ENCODE data around the gene CRMP1.
"Not testable (repeated sequence)": the region's sequence is repeated elsewhere in the genome, so short reads cannot be mapped to it uniquely, and the experiment has no call there.

CRMP1 gene

DNA sequence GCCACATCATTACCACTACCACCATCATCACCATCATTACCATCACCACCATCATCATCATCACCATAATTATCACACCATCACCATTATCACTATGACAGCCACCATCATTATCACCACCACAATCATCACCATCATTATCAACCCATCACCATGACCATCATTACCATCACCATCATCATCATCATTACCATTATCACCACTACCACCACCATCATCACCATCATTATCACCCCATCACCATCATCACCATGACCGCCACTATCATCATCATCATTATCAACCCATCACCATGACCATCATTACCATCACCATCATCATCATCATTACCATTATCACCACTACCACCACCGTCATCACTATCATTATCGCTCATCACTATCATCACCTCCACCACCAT is 36.5 kb downstream of the CRMP1 start:
- not testable (repeated sequence) for DNase-seq (ENCODE audit: low read depth in 3 of 3)

DNA sequence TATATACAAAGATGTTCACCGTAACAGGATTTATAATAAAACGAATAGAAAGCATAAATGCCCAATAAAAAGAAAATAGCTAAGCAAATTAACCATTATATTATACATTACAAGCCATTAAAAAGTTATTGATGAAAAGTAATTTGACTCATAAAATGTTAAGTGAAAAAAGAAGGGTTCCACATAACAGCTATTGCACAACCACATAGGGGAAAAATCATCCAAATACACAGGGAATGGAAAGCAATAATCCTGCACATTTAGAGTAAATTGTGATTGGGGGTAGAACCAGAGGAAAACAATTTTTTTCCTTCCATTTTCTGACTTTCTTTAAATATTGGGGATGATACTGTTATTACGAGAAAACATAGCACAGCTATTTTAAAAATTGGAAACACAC is 38.0 kb downstream of the CRMP1 start:
- no peak for DNase-seq (ENCODE audit: low read depth in 3 of 3)

DNA sequence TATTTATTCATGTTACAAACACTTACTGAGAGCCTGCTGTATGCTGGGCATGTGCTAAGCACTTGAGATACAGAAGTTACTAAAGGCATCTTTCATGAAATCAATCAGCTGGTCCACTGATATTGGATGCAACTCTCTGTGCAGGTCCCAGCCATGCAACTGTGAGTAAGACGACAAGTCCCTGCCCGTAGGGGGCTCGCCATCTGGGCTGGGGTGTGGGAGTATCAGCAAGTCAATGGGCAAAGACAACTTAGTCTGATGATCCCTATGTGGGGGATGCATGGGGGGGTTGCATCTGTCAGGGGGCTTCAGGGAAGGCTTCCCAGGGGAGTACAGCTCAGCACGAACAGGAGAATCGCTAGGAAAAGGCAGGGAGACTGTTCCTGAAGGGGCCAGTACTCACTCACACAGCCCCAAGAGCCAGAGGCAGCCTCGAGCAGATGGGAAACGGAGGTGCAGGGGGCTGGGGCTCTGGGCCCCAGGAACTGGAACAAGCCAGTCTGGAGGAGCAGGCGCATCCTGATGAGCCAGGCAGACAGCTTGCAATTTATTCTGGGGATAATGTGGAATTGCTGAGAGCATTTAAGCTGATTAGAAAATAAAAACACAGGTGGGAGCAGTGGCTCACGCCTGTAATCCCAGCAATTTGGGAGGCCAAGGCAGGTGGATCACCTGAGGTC is 40.2 kb downstream of the CRMP1 start:
- no peak for DNase-seq (ENCODE audit: low read depth in 3 of 3)

DNA sequence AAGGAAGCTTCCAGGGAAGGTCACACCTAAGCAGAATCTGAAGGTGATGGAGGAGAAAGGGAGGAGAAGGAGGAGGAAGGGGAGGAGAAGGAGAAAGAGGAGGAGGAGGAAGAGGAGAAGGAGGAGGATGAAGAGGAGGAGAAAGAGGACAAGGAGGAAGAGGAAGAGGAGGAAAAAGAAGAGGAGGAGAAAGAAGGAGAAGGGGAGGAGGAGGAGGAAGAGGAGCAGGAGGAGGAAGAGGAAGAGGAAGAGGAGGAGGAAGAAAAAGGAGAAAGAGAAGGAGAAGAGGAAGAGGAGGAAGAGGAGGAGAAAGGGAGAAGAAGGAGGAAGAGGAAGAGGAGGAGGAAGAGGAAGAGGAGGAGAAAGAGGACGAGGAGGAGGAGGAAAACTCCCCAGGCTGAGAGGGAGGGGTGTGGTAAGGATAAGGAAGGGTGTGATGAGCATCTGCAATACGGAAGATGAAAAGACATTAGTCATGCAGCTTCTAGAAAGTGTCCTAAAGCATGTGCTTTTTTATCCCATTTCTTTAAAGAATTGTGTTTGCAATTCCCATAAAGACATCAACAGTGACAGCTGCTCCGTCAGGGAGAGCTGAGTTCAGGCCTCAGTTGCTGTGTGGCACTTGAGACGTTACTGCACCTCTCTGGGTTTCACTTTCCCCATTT is 41.1 kb downstream of the CRMP1 start:
- no peak for DNase-seq (ENCODE audit: low read depth in 3 of 3)

DNA sequence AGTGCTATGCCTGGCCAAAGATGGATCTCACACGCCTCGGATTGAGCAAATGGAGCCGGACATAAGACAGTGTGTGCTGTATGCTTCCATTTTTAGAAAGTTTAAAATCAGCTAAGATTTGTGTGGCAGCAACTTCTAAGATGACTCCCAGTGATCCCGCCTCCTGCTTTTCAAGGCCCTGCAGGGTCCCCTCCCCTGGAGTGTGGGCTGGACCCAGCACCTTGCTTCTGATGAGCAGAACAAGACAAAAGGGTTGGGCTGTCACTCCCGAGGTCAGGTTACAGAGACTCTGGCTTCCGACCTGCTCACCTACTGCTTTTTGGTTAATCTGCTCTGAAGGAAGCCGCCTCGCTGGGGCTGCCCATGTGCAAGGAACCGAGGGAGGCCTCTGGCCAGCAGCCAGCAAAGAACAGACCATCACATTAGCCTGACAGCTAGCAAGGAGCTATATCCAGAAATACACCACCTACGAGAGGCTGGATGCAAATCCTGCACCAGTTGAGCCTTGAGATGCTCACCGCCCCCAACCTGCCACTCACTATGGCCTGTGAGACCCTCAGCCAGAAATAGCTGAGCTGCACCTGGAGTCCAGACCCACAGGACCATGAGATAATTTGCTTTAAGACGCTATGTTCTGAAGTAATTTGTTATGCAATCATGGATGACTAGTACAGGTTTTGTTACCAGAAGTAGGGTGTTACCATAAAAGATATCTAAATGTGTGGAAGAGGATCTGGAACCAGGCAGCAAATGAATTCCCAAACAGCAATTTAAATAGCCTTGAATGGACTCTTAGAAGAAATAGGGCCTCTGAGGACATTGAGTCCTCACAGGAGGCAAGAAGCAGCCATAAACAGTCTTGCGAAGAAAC is 47.6 kb downstream of the CRMP1 start:
- no peak for DNase-seq (ENCODE audit: low read depth in 3 of 3)

DNA sequence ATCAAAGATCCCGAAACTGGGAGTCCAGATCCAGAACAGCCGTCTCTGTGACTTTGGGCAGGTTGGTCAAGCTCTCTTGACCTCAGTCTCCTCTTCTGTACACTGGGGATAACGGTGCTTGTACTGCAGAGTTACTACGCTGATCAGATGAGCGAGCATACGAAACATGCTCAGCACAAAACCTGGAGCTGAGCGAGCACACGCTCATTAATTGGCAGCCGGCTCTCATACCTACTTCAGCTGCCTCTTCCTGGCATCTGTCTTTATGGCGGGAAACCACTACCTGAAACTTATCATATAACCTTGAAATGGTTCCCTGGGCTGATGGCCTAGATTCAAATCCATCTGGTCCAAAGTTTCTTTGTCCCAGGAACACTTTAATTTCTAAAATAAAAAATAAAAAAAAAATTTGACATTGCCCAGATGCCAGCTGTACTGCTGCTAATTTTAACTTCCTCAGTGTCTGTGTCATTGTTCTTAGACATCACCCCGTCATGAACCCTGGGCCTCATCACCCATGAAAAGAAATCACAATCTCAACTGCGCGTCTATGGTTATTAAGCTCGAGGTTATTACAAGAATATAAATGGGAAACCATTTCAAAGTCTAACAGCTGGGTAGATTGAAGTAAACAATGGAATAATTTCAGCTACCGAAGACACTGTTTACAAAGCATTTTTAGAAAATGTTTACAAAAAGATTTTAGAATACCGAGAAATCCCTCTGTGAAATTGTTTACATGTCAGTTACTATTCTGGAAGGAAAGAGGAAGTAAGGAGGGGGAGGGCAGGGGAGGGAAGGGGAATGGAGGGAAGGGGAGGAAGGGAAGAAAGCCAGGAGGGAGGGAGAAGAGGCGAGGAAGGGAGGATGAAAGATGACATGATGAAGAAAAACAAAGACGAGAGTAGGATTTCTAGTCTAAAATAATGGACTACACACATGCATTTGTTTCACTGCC is 49.0 kb downstream of the CRMP1 start:
- no peak for DNase-seq (ENCODE audit: low read depth in 3 of 3)

DNA sequence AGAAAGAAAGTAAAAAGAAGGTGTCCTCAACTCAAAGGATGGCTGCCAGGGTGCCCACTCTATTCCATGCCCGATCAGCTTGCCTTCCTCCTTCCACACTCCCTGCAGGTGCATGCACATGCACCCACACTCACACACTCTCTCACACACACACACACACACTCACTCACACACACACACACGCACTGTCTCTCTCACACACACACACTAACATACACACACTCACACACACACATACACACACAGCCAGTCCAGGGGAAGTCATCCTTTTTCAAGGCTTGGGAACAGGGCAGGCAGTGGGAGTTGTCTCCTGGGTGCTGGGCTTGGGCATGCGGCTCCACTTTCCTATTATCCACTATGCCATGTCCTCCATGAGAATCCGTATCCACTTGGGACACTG is 50.4 kb downstream of the CRMP1 start:
- no peak for DNase-seq (ENCODE audit: low read depth in 3 of 3)

DNA sequence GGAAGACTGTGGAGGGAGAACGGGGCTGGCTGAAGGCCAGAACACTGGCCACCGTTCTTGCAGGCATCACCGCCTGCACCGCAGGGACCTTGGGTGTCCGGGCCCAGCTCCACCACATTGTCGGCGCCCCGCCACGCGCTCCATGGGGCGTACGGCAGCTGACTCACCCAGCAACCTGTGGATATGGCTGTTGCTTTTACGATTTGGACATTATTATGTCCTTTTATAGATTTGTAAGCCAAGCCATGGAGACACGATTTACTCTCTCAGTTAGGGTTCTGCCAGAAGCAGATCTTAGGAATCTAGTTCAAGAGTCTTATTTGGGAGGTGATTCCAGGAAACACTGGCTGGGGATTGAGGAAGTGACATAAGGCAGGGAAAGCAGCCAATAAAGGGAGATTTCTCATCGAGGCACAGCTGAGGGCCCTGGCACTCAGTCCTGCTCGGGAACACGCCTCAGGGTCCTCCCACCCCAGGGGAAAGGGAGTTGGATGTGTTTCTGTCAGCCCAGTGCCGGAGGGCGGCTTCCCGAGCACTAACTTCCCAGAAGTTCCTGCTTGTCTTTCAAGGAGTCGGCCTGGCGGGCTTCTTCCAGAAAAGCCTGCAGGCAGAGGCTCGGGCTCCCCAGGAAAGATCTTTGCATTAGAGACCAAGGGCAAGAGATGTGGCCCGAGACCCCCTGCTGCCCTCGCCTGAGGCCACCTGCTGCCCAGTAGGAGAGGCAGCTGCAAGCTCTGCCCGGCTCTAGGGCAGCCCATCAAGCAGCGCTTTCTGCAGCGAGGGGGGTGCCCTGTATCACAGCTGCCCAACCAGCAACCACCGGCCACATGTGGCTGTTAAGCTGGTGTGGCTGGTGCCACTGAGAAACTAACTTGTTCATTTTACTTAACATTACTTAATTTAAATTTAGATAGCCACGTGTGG is 52.9 kb downstream of the CRMP1 start:
- no peak for DNase-seq (ENCODE audit: low read depth in 3 of 3)

DNA sequence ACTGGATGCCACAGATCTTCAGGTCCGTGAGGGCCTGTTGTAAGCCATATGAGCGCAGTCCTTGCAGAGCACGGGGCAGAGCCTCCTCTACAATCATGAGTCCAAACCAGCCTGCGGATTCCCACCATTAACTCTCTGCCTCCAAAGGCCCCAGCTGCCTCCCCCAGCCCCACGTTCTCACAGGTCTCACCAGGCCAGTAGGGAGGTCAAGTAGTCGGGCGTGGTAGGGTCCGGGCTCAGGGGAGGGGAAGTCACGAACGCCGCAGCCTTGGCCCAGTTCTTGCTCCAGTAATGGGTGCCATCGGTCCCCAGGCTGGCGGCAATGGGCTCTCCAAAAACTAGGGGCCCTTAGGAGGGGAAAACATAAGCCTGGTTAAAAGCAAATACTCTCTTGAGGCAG is 53.6 kb downstream of the CRMP1 start:
- no peak for DNase-seq (ENCODE audit: low read depth in 3 of 3)

DNA sequence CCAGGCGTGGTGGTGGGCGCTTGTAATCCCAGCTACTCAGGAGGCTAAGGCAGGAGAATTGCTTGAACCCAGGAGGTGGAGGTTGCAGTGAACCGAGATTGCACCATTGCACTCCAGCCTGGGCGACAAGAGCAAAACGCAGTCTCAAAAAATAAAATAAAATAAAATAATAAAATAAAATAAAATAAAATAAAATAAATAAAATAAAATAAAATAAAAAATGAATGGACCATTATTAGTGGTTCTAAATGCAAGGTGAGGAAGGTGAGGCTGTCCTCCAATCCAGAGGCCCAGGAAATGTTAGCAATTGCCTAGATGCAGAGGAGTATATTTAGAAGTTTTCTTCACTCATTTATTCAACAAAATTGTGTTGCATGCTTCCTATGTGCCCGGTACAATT is 55.4 kb downstream of the CRMP1 start:
- DNase-seq (ENCODE audit: low read depth in 3 of 3), result not testable (repeated sequence)

DNA sequence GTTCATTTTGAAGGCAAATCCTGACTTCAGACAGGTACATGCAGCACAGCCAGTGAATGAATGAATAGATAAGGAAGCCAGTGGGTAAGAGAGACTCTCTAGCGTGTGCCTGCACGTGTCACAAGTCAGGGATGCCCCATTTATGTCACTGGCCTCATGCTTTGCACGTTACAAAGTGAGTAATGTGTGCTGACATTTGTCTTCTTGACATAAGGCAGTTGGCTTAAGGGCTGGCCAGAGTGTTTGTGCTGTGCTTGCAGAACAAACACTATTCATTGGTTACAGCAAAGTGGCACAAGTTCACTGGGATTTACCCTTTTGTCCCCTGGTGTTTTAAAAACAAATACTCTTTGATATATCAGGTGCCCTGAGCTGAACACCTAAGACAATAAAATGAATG is 55.9 kb downstream of the CRMP1 start:
- no peak for DNase-seq (ENCODE audit: low read depth in 3 of 3)

DNA sequence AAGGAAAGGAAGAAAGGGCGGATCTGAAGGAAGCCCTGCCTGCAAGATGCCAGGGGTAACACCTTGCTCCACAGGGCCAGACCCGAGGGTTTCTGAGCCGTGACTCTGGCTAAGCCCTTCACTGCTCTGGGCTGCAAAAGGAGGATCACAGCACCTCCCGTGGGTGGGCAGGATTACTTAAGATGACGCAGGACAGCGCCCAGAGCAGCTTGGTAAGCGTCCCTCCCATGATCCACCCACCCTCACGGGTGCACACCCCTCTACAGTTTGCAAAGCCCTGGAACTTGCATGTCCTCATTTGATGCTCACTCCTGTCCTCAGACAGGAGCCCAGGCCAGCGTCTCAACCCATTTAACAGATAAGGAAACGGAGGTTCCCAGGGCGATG is 64.9 kb downstream of the CRMP1 start:
- no peak for DNase-seq (ENCODE audit: low read depth in 3 of 3)

DNA sequence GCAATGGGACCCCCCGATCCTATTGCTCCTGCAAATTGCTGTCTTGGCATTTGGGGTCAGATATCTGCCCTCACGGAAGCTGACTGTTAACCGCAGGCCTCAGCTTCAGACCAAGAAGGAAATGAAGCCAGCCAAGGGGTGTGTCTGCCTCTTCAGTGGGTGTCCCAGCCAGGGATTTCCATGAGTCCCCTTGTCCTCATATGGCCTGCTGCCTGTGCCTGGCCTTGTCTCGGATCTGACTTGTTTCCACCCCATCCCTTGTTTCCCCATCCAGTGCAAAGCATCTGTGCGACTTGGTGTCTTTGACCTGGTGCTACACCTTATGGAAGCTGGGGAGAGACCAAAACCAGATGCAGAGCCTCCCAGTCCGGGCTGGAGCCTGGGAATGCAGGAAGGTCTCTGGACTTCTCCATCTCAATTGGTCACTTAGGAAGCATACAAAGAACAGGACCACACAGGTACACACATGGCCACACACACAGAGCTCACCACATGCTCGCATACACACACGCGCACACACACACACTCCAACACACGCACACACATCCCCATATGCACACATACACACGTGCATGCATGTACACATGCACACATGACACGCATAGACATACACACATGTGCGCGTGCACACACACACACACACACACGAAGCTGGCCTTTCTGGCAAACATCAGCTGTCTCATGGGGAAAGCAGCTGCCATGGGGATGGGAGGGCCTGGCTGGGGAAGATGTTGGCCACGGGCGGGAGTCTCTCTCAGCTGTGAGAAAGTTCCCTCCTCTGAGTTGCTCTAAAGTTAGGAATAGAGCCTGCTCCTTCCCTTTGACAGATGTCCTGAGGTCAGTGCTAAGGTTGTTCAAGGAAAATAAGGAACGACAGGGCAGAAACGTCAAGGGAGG is 65.5 kb downstream of the CRMP1 start:
- no peak for DNase-seq (ENCODE audit: low read depth in 3 of 3)

DNA sequence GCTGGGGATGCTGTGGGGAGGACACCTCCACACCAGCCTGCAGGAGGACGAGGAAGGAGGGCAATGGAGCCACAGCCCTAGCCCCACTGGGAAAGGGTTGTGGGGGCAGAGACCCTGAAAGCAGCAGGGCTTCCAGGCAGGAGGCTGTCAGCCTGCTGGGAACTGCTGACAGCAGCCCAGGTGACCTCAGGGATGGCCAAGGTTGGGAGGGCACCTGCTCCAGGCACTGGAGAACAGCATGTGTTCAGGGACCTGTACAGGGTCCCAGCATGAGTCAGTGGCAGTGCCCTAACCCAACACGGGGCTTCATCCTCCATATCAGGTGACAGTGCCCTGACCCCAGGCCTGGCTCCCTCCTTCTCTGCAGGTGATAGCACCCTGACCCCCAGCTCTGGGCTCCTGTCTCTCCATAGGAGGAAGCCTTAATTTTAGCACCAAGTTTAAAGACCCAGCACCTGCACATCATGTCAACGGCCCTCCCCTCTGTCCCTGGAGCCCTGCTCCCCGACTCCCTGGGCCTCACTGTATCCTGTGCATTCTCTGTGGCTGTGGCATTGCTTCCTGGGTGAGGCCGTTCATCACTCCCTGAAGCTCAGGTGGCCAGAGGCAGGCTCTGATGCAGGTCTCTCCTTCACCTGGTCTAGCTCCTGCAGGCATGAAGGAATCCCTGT is 66.3 kb downstream of the CRMP1 start:
- DNase-seq (ENCODE audit: low read depth in 3 of 3), result no peak

DNA sequence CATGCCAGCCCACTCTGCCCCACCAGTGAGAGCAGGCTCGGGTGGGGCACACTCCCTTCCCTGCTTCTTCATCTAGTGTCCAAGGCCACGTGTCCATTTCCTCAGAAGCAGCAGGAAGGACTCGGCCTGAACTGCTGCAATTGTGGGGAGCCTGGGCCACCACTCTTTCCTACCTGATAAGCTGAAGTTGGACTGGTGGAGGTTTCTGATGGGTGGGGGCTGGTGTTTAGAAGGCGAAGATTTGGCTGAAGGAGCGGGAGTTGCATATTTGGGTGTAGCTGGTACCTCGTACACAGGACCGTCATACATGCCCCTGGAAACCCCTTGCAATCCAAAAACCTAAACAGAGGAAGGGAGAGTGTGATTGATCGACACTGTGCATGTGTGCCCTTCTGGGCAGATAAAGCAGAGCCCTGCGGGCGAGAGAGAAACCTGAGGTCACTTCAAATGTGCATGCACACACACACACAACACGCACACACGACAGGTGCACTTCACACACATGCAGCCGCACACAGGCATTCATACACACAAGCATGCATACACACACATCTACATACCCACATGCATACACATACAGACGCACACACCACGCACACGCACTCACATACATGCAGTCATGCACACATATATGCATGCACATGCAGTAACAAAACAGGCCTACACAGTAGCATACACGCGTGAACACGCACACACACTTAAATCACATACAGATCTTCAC is 67.4 kb downstream of the CRMP1 start:
- DNase-seq (ENCODE audit: low read depth in 3 of 3), result no peak

DNA sequence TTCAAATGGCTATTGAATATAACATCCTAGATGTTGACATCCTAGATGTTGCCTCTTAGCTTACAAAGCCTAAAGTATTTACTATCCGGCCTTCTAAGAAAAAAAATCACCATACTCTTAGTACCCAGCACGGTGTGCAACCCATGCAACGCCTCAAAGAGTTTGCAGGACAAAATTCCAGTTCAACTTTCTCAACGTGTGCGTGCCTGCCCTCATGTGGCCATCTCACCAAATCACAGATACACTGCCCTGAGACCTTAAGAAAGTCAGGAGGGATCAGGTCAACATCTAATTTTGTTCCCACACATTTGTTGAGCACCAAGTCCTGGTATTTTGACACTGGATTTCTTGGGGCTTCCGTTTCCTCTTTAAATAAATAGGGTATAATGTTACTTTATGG is 68.3 kb downstream of the CRMP1 start:
- no peak for DNase-seq (ENCODE audit: low read depth in 3 of 3)

DNA sequence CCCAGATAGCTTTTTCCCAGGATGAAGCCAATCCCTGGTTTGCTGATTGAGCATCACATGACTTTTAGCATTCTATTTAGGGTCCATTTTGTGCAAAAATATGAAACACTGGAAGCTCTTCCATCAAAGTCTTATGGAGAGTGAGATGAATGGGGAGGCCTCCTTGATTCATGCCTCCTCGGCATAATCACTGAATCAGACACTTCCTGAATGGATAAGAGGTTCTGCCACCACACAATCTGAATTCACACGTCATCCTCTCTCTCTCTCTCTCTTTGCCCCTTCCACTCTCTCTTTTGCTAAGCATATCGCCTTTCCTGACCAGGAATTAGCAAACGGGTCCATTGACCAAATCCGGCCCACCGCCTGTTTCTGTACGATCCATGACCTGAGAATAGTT is 68.7 kb downstream of the CRMP1 start:
- no peak for DNase-seq (ENCODE audit: low read depth in 3 of 3)

DNA sequence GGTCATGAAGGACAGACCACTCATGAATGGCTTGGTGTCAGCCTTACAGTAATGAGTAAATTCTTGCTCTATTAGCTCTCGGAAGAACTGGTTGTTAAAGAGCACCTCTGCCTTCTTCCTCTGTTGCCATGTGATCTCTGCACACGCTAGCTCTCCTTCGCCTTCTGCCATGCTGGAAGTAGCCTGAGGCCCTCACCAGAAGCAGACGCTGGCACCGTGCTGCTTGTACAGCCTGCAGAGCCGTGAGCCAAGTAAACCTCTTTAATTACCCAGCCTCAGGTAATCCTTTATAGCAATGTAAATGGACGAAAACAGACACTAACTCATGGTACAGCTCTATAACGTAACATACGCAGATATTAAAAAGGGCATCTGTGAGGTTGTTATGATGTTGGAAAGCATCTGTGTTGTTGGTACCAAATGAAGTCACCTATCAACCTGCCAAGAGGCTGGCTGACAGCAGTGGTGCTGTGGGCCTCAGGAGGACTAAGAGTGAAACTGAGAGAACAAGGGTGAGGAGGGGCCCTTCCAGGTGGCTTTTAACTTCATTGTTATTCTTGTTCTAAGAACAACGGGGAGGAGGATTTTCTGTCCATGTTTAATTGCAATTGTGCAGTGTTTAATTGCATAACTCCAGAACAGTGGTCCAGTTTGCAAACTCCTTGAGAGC is 69.2 kb downstream of the CRMP1 start:
- DNase-seq (ENCODE audit: low read depth in 3 of 3), result no peak

Data from stimulated activated CD4-positive, alpha-beta T cell treated with anti-CD3 and anti-CD28 coated beads, TNF-alpha, amount 100 ng/mL, for 48 hours (primary cell).